Vagina (tissue), 2 donors: ENCODE measurements around the gene P2RY6.

ENCODE experiments used
- CTCF ChIP-seq, 3 experiments: fragments of 450-650 bp in 2 of 3; fragments of 200-600 bp in 1 of 3; sonication (generic) in 1 of 3; IDR thresholded peaks; one replicate each; pipeline ENCODE4 v1.5.1; 2017 to 2019; ENCODE audit warnings: antibody characterized with exemption in 3 of 3, mild to moderate bottlenecking in 2 of 3, moderate library complexity in 2 of 3
- POLR2A ChIP-seq, 2 donors: fragments of 450-650 bp; IDR thresholded peaks; one replicate each; pipeline ENCODE4 v1.6.1; 2017; ENCODE audit warnings: antibody characterized with exemption in 2 of 2, mild to moderate bottlenecking in 2 of 2, moderate library complexity in 2 of 2
- POLR2AphosphoS5 ChIP-seq, 2 donors: sonication (generic); formaldehyde crosslinking; IDR thresholded peaks; one replicate each; pipeline ENCODE4 v1.9.0; 2017; ENCODE audit warnings: antibody characterized with exemption in 2 of 2, mild to moderate bottlenecking in 2 of 2, low read depth in 1 of 2; ENCODE audit not compliant: insufficient read depth in 1 of 2

DNA sequence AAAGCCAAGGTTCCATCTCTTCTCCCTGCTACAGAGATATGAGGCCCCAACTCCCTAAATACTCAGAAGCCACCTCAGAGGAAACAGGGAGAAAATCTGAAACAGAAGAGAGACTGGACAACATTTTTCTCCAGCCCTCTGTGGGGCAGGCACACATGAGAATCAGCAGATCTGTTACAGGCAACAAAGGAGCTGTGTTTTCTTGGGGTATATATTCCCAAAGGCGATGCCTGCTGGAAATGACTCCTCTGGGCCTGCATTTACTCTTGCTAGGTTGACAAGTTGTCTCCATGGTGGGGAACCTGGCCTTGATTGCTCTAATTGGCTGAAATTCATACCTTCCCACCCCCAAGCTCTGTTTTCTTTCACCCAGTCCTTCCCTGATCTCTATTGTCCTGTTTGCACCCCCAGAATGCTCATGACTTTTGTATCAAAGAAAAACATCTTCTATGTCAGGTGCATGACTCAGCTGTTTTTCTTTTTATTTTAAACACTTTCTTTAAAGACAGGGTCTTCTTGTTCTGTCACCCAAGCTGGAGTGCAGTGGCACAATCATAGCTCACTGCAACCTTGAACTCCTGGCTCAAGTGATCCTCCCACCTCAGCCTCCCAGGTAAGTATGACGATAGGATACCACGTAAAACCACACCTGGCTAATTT lies 23.5 kb upstream of the P2RY6 start:
- TF ChIP-seq CTCF (IDR thresholded peaks at IDR 0.05) (no peak), POLR2A (IDR thresholded peaks at IDR 0.05) (no peak), POLR2AphosphoS5 (IDR thresholded peaks at IDR 0.05; ENCODE audit: insufficient read depth in 1 of 2, low read depth in 1 of 2) (no peak)
